ENCODE measurements around the gene GNAO1. TPM values are rescaled to one million over a fixed set of nuclear protein-coding genes. Genes with fewer than 3 reads are reported as not detected.

Gene GNAO1

Small RNA genes within 50 kb of the gene (small RNA-seq; reads per million reads assigned to genes)
- not detected for gene MIR3935 (ENCODE audit: insufficient read depth)
